ENCODE results near the gene GFRA3. TPM values are rescaled to one million over a fixed set of nuclear protein-coding genes. Genes with fewer than 3 reads are reported as not detected.

The GFRA3 gene, protein sequence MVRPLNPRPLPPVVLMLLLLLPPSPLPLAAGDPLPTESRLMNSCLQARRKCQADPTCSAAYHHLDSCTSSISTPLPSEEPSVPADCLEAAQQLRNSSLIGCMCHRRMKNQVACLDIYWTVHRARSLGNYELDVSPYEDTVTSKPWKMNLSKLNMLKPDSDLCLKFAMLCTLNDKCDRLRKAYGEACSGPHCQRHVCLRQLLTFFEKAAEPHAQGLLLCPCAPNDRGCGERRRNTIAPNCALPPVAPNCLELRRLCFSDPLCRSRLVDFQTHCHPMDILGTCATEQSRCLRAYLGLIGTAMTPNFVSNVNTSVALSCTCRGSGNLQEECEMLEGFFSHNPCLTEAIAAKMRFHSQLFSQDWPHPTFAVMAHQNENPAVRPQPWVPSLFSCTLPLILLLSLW
- total RNA-seq: 0.09 TPM in 1 of 2 replicates, not detected in the other

DNA sequence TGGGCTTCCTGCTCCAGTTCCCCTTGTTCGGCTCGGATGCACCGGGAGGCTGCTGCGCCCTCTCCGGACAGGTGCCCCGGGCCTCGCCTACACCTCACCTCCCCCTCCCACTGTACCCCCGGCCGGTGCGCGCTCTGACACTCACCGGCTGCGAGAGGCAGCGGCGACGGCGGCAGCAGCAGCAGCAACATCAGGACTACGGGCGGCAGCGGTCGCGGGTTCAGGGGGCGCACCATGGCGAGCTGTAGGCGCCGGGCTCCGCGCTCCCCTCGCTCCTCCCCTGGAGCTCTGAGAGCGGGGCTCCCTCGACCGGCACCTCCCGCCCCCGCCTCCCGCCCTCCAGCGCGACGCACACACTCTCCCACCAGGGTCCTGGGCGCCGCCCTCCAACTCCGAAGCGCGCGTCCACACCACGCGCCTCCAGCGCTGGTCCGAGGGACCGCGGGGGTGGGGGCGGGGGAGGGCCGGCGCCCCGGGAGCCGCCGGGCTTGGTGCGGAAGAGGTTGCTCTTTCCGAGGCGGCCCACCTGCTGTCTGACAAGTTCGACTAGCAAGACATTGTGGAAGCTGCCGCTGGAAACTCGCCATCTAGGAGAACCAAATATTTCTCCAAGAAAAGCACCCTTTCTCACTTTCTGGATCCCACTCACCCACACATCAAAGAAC is at the start of gene GFRA3:
GFRA3 (minus strand) TSS at position 433 of the 665 bp plus-strand sequence; CDS start at position 236, 197 bp downstream.

DNA sequence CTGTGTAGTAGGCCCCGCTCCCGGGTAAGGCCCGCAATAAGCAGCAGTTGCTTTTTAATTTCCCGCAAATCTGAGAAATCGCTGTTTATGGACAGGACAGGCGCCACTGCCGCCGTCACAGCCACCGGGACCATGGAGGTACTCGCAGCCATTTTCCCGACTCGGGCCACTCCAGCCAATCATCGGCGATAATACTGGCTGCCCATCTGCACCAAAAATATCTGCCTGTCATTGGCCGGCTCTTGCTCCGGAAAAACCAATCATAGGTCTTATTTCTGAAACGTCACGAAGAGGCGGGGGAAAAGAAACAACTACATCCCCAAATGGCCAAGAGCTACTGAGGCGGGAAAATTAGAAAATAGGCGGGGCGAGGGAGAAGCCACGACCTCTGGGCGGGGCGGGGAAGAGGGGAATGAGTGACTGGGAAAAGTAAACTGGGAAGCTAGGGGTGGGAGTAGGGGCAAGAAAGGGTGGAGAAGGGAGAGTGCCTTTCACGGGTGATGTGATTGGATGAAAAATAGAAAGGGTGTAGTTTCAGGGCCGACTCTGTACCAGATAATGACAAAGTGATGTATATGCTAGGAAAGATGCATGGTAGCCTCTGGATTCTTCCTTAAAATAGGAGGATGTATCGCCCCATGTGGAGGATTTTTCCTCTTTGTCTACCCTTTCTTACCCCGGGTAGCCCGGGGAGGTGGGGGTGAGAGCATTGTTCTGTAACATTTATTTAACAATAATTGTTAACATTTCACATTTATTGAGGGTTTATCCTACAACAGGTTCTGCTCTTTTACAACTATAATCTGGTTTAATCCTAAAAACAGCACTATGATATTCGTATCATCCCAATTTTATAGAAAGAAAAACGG is 61.0 kb downstream of the GFRA3 start, which contains the start of gene CDC23:
CDC23 (minus strand) TSS at position 163 of the 869 bp plus-strand sequence; CDS start at position 152, 11 bp downstream.

Other genes starting within 250 kb of the GFRA3 start
- 16.4 and 17.9 TPM in 2 replicates for gene FAM13B, start 241.5 kb downstream of the GFRA3 start, total RNA-seq
- not detected in 2 replicates for gene WNT8A, start 190.6 kb downstream of the GFRA3 start, total RNA-seq
- gene NME5, start 135.2 kb downstream of the GFRA3 start, total RNA-seq: 2.7 and 3.9 TPM in 2 replicates
- 43.0 and 56.2 TPM in 2 replicates for gene BRD8, start 96.0 kb downstream of the GFRA3 start, total RNA-seq
- 4.0 and 10.2 TPM in 2 replicates for gene KIF20A, start 95.5 kb downstream of the GFRA3 start, total RNA-seq
- 13.1 and 16.7 TPM in 2 replicates for gene CDC23, start 61.3 kb downstream of the GFRA3 start, total RNA-seq
- 0.26 and 1.1 TPM in 2 replicates for gene CDC25C, start 57.2 kb upstream of the GFRA3 start, total RNA-seq
- gene FAM53C, start 63.6 kb upstream of the GFRA3 start, total RNA-seq: 32.0 and 41.1 TPM in 2 replicates
- gene KDM3B, start 78.1 kb upstream of the GFRA3 start, total RNA-seq: 34.8 and 40.2 TPM in 2 replicates
- 9.8 and 16.4 TPM in 2 replicates for gene REEP2, start 164.4 kb upstream of the GFRA3 start, total RNA-seq
- gene EGR1, start 190.9 kb upstream of the GFRA3 start, total RNA-seq: 1.7 and 2.9 TPM in 2 replicates